ENCODE measurements around the gene HERC2.

- no peak for TF ChIP-seq CTCF (IDR thresholded peaks at IDR 0.05)
- TF ChIP-seq REST (IDR thresholded peaks at IDR 0.05; ENCODE audit: low read depth, low read length): no peak
- TF ChIP-seq CHD2 (IDR thresholded peaks at IDR 0.05; ENCODE audit: low read length, partially characterized antibody): no peak
- TF ChIP-seq, protein P1, sequence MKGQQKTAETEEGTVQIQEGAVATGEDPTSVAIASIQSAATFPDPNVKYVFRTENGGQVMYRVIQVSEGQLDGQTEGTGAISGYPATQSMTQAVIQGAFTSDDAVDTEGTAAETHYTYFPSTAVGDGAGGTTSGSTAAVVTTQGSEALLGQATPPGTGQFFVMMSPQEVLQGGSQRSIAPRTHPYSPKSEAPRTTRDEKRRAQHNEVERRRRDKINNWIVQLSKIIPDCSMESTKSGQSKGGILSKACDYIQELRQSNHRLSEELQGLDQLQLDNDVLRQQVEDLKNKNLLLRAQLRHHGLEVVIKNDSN (IDR thresholded peaks at IDR 0.05; ENCODE audit: borderline replicate concordance, low read depth): no peak
- no peak for TF ChIP-seq YY1 (IDR thresholded peaks at IDR 0.05; ENCODE audit: low read depth)
- TF ChIP-seq, protein P2, sequence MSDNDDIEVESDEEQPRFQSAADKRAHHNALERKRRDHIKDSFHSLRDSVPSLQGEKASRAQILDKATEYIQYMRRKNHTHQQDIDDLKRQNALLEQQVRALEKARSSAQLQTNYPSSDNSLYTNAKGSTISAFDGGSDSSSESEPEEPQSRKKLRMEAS (IDR thresholded peaks at IDR 0.05; ENCODE audit: low read depth): no peak
- no peak for TF ChIP-seq SMC3 (IDR thresholded peaks at IDR 0.05; ENCODE audit: low read depth, low read length)
- TF ChIP-seq USF2 (IDR thresholded peaks at IDR 0.05; ENCODE audit: borderline replicate concordance, low read depth, low read length): no peak
- no peak for TF ChIP-seq ELF1 (IDR thresholded peaks at IDR 0.05)
- no peak for TF ChIP-seq FOXM1 (IDR thresholded peaks at IDR 0.05; ENCODE audit: low read depth)
- TF ChIP-seq FOSL2 (IDR thresholded peaks at IDR 0.05; ENCODE audit: borderline replicate concordance, low read depth): no peak
These were observed 209.7 kb downstream of the HERC2 start for GRCh38 chr15:28112101-28112760.

Measured in SK-N-SH (cell line).